NCI-H187 (cell line): ENCODE data around the gene OXSR1.
"Not testable (repeated sequence)": the region's sequence is repeated elsewhere in the genome, so short reads cannot be mapped to it uniquely, and the experiment has no call there.

Source experiments
- DNase-seq, 2 experiments: peaks; one replicate each; lab custom pipeline; 2025; lab: John Stamatoyannopoulos, UW

Gene OXSR1

DNA sequence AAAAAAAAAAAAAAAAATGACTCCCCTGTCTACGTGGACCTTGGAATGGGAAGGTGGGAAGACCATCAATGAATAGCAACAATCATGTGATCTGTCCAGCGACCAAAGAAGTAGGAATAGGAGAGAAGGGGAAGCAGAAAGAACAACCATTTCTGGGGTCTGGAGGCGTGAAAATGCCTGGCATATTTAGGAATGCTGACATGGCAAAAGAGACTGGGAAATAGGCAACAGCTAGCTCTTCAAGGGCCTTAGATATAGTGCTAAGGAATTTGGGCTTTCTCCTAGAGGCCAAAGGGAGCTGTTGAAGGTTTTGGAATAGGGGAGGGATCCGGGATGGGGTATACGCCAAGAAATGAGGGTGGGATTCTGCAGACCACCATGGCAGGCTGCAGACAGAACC, 106.2 kb downstream of the OXSR1 start:
- no peak for DNase-seq

DNA sequence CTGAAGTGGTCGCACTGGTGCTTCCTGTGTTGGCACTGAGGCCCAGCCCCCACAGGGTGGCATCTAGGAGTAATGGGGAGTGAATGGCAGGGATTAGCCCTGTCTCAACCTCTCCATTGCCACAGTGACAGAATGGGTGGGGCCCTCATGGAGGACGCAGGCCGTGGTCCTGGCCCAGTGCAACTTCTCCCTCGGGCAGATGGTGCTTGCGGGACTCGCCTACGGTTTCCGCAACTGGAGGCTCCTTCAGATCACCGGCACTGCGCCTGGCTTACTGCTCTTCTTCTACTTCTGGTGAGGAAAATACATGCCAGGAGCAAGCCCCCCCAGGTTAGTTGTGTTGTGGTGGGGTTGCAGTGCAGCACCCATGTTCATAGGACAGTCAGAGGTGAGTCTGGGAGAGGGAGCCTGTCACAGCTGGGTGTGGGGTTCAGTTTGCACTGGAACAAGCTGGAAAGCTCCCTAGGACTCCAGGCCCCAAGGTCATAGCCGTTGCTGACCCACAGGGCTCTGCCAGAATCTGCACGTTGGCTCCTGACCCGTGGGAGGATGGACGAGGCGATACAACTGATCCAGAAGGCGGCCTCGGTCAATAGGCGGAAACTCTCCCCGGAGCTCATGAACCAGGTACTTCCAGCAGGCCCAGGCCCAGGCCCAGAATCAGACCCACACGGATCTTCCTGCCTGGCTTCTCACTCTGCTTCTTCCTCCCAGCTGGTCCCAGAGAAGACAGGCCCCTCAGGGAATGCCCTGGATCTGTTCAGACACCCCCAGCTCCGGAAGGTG, 109.7 kb downstream of the OXSR1 start:
- no peak for DNase-seq

DNA sequence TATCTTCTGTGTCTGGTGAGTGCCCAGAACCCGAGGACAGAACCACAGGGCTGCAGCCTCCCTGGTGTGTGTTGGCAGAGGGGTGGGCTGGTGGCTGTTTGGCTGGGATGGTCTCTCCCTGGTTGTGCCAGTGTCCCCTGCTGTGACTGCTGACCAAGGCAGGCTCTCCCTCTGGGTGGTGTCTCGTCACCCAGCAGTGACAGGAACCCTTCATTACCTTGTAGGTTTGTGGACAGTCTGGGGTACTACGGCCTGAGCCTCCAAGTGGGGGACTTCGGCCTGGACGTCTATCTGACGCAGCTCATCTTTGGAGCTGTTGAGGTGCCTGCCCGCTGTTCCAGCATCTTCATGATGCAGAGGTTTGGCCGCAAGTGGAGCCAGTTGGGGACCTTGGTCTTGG, 110.3 kb downstream of the OXSR1 start:
- no peak for DNase-seq

DNA sequence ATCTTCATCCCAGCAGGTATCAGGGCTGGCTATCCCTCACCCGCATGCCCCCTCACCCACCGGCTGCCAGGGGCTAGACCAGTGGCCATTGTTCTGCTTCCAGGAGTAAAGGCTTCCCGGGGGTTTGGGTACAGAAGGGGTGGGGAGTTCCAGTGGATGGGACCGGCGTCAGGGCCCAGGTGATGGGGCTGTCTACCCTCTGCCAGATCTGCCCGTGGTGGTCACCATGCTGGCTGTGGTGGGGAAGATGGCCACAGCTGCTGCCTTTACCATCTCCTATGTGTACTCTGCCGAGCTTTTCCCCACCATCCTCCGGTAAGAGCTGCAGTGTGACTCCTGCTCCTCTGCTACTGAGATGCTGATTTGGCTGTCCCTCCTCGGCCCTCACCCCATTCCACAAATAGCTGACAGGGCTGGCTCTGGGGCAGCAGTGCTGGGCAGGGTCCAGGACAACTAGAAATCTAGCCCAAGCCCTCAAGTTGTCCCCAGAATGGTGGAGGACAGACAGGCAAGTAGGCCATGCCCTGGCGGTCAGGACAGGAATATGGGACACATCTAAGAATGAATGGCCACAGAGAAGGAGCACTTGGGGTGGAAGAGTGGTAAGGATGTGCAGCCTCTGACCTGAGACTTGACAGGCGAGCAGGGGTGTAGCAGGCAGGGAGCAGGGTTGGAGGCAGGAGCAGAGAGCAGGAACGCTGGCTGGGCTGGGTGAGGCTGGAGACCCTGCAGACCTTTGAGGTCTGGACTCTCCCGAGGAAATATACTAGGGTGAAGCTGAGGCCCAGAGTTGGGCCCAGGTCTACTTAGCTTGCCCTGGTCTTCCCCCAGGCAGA, 111.0 kb downstream of the OXSR1 start:
- no peak for DNase-seq

DNA sequence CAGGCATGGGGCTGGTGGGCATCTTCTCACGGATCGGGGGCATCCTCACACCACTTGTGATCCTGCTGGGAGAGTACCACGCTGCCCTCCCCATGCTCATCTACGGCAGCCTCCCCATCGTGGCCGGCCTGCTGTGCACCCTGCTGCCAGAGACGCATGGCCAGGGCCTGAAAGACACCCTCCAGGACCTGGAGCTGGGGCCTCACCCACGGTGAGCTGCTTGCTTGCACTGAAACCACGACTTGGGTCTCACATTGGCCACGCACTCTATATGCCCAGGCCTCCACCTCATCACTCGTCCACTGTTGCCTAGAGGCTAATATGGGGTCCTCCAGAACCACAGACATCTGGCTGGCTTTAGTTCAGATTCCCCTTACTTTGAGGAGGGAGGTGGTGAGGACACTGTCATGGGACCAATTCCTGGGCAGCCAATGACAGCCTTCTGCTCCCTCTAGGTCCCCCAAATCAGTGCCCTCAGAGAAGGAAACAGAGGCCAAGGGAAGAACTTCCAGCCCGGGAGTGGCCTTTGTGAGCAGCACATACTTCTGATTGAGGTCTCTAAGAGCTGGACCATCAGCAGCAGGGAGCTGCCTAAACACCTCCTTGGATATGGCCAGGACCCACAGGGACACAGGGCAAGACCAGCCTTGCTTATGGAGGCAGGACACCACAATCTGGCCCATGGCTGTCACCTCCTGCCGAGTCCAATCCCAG, 111.7 kb downstream of the OXSR1 start:
- no peak for DNase-seq

DNA sequence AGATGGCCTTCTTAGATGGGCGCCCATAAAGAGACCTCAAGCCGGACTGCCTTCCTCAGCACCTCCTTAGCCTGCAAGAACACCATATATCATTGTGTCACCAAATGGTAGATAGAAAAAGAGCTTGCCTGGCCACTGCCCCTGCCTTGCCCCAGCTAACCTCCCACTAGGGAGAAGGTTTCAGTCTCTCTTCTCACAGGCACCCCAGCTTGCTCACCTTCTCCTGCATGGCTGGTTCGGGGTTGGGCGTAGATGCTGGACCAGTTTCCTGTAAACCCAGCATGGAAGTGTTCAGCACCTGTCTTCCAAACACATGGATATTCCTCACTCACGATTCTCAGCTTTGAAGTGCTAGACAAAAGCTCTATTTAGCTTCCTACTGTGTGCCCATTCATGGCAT, 113.5 kb downstream of the OXSR1 start:
- DNase-seq: no peak

DNA sequence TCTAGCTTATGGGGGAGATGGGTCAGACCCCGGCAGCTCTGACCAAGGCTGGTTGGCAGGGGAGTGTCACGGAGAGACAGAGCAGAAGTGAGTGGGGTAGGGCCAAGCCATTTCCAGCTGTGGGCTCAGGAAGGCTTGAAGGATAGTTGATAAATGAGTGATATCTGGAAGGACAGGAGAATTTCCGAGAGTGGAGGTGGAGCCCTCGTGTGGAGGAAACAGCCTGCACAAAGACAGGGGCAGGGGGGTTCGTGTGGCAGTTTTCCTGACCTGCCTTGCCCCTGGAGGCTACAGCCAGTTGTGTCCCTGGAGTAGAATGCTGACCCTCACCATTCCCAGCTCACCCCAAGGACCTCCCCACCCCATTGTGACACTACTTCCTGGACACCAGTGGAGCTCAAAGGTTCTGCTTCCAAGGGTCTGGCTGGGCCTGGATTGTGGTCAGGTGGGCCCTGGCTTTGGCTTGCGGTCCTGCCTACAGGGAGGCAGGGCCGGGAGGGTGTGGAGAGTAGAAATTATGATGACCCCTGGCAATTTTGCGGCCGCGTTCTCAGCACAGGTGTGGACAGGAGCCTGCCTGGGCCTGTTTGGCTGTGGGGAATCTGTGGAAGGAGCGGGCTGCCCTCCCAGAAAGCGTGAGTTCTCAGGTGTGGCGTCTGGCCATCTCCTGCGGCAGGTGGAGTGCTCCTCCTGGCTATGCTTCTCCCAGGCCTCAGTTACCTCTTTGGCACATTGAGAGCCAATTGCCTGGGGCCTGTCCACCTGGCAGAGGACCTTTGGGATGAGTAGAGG, 116.8 kb downstream of the OXSR1 start, which contains the start of gene SLC22A14:
Gene SLC22A14, plus strand, starts transcription at position 400 of the 792 bp plus-strand sequence. CDS start 23,733 bp downstream, outside the sequence.
- no peak for DNase-seq

DNA sequence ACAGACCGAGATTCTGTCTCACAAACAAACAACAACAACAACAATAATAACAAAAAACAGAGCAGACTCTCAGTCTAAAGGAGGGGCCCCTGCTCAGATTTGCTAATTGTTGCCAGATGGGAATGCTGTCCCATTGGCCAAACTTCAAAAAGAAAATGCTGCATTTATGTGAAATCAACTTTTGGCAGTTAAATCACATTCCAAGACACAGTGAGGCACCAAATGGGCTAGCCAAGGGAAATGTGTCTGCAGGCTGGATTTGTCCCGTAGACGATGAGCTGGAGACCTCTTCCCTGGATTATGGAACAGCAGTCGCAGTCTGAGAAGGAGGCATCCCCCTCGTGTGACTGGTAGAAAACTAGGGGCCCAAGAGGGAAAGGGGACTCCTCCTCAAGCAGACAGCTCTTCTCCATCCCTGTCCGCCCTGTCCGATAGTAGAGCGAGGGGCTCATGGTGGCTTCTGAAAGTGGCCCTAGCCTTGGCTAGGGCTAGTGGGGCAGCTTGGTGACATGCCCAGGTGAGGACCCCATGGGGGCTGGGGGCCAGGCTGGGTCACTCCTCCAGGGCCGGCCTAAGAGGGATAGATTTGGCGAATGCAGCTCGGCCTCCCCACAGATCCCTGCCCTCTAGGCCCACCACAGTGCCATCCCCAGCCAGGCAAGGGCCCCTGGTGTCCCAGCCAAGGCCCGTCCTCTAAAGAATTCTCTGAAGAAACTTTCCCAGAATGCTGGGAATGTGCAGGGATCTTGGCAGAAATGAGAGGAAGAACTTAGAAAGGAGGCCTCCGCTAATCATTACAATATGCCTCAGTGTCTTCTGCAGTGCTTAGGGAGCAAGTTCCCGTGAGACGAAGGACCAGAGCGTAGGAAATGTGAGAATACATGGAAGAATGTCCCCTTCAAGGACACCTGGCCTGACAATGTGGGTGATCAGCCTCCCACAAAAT, 118.7 kb downstream of the OXSR1 start:
- DNase-seq: no peak

DNA sequence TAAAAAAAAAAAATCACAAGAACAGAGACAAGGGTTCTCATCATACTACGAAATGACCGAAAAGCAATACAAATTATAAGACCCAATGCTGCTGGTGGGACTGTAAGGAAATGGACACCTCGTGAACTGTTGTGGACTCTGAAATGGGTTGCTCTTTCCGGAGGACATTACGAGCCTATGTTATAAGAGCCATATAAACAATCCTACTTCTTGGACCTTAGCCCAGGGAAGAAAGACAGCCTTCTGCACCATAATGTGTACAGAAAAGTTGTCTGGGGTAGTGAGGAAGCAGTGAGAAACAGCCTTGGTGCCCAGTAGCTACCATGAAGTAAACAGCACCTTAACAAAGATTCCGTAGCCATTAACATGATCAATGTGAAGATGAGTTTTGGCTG, 119.4 kb downstream of the OXSR1 start:
- no peak for DNase-seq

DNA sequence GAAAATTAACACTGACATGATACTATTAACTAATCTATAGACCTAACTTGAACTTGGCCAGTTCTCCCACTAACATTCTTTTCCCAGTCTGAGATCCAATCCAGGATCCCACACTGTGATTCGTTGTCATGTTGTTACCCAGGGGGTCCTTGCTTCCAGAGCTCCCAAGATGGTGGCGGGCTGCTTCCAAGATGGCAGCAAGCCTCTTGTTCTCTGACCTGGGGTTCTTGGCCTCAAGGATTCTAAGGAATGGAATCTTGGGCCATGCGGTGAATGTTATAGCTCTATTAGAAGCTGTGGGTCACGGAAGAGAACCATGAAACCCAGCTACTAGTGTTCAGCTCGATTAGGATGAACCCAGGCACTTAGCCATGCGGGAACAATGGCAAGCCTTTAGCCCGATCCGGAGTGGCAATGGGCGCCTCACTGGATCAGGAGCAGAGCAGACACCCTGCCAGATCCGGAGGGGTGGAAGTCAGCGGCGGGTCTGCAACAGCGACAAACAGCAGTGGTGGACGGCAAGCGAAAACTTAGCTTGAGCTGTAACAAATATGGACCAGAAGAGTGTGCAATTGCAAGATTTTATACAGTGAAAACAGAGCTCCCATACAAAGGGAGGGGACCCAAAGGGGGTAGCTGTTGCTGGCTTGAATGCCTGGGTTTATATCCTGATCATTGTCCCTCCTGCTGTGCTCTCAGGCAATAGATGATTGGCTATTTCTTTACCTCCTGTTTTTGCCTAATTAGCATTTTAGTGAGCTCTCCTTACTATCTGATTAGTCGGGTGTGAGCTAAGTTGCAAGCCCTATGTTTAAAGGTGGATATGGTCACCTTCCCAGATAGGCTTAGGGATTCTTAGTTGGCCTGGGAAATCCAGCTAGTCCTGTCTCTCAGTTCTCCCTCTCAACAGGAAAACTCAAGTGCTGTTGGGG, 124.2 kb downstream of the OXSR1 start:
- DNase-seq: not testable (repeated sequence)

DNA sequence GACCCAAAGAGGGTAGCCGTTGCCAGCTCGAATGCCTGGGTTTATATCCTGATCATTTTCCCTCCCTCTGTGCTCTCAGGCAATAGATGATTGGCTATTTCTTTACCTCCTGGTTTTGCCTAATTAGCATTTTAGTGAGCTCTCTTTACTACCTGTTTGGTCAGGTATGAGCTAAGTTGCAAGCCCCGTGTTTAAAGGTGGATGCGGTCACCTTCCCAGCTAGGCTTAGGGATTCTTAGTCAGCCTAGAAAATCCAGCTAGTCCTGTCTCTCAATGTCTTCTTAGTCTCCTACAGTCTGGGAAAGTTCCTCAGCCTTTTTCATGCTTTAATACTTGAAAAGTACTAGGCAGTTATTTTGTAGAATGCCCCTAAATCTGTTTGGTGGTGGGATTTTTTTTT, 131.7 kb downstream of the OXSR1 start:
- not testable (repeated sequence) for DNase-seq

DNA sequence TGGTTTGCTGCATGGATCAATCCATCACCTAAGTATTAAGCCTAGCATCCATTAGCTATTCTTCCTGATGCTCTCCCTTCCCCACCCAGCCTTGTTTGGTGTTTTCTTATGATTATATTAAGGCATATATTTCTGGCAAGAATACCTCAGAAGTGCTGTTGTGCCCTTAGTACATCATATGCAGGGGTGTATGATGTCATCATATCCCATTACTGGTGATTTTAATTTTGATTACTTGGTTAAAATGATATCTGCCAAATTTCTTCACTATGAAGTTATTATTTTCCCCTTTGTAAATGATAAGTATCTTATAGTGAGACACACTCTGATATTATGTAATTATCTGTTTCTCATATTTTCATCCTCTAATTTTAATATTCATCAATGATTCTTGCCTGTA, 132.2 kb downstream of the OXSR1 start:
- DNase-seq: no peak

DNA sequence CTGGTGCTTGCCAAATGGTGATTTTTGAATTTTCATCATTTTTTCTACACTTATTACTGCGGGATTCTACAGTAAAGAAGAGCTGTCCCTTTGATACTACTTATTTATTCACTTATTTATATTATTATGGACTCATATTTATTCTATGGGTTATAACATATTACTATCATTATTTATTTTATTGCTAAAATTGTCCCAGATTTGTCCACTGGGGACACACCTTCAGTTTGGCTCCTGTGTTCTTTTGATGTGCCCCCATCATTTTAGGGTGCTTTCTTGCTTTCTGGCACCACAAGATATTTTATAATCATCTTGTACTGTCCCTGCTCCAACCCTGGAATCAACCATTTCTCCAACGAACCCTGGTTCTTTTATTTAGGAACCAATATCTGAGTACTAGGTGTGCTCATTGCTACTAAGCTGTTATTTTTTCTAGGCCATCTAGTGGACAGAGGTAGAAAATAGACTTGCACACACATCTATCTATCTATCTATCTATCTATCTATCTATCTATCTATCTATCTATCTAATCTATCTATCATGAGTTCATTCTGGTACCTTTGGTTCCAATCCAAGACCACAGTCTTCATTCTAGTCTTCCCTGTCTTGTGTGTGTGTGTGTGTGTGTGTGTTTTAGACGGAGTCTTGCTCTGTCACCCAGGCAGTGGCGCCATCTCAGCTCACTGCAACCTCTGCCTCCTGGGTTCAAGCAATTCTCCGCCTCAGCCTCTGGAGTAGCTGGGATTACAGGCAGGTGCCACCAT, 132.8 kb downstream of the OXSR1 start:
- no peak for DNase-seq
